HepG2 (cell line): ENCODE data around the gene SCAI. TPM values are rescaled to one million over a fixed set of nuclear protein-coding genes. Genes with fewer than 3 reads are reported as not detected.

ENCODE experiments used
- AHDC1 ChIP-seq: sonication (generic); formaldehyde crosslinking; IDR thresholded peaks from 2 replicates; pipeline ENCODE4 v1.5.1; 2020; ENCODE audit warnings: mild to moderate bottlenecking, missing genetic modification reagents, borderline replicate concordance
- DRAP1 ChIP-seq: IDR thresholded peaks from 2 replicates; pipeline ENCODE4 v1.6.1; 2016; ENCODE audit warnings: missing genetic modification reagents, missing compliant biosample characterization
- FOXJ3 ChIP-seq: sonication (generic); formaldehyde crosslinking; IDR thresholded peaks from 2 replicates; pipeline ENCODE4 v1.4.0; 2020; ENCODE audit warnings: missing genetic modification reagents, mild to moderate bottlenecking, borderline replicate concordance
- GRHL1 ChIP-seq: sonication (generic); formaldehyde crosslinking; conservative IDR thresholded peaks from 2 replicates; pipeline ENCODE4 v1.8.0; 2022; ENCODE audit warnings: missing genetic modification reagents
- REL ChIP-seq: sonication (generic); formaldehyde crosslinking; conservative IDR thresholded peaks from 2 replicates; pipeline ENCODE4 v1.8.0; 2022; ENCODE audit warnings: mild to moderate bottlenecking, missing genetic modification reagents, moderate library complexity
- THRA ChIP-seq: sonication (generic); formaldehyde crosslinking; IDR thresholded peaks from 2 replicates; pipeline ENCODE4 v1.4.0; 2020; ENCODE audit warnings: missing genetic modification reagents, borderline replicate concordance
- THYN1 ChIP-seq: sonication (generic); formaldehyde crosslinking; IDR thresholded peaks from 2 replicates; pipeline ENCODE4 v1.8.1; 2023; ENCODE audit warnings: low read depth, mild to moderate bottlenecking, moderate library complexity, missing genetic modification reagents, borderline replicate concordance
- ZBTB4 ChIP-seq: sonication (generic); formaldehyde crosslinking; IDR thresholded peaks from 2 replicates; pipeline ENCODE4 v1.4.0; 2020; ENCODE audit warnings: missing genetic modification reagents, mild to moderate bottlenecking, borderline replicate concordance
- ZNF101 ChIP-seq: sonication (generic); formaldehyde crosslinking; IDR thresholded peaks from 2 replicates; pipeline ENCODE4 v1.4.0; 2020; ENCODE audit warnings: mild to moderate bottlenecking, low read depth, missing genetic modification reagents, borderline replicate concordance
- ZNF441 ChIP-seq: sonication (generic); formaldehyde crosslinking; IDR thresholded peaks from 2 replicates; pipeline ENCODE4 v1.7.0; 2021; ENCODE audit warnings: missing genetic modification reagents, borderline replicate concordance
- ZNF446 ChIP-seq: sonication (generic); formaldehyde crosslinking; IDR thresholded peaks from 2 replicates; pipeline ENCODE4 v1.5.0; 2020; ENCODE audit warnings: mild to moderate bottlenecking, missing genetic modification reagents
- ZNF691 ChIP-seq: sonication (generic); formaldehyde crosslinking; IDR thresholded peaks from 2 replicates; pipeline ENCODE4 v1.4.0; 2020; ENCODE audit warnings: missing genetic modification reagents, low read depth, mild to moderate bottlenecking, borderline replicate concordance
- ZSCAN9 ChIP-seq: IDR thresholded peaks from 2 replicates; pipeline ENCODE4 v1.6.1; 2016; ENCODE audit warnings: borderline replicate concordance
- polyA plus RNA-seq, 8 experiments: library from polyadenylated mRNA; depleted of rRNA in 3 of 8; stranded (reverse) in 7 of 8; unstranded in 1 of 8; fragments of >200 nt; fragmentation: Illumina TruSeq in 4 of 8; extraction: Trizol in 4 of 8; gene quantifications; 2 replicates each; pipeline versions ENCODE4 v1.2.1 to v1.2.3, GENCODE V29; 2011 to 2016; ENCODE audit warnings: low read depth in 4 of 8, missing spikeins in 1 of 8, mixed read lengths in 1 of 8; ENCODE audit not compliant: insufficient read depth in 1 of 8
- total RNA-seq, 5 experiments: library from RNA; depleted of rRNA; stranded (reverse); fragments of >200 nt; fragmentation: Illumina TruSeq; extraction: Trizol; gene quantifications; 2 replicates each; pipeline ENCODE4 v1.2.3, GENCODE V29; 2016; ENCODE audit warnings: low read depth in 1 of 5

SCAI gene
- total and polyA plus RNA-seq, 2 of the 13 experiments (the other 11 are each of a cell fraction or from before 2014, with no cell fraction given): 4.4 to 8.4 TPM

GRCh38 chr9:124941679-124942561 is 201.4 kb downstream of the SCAI start (continued):
- TF ChIP-seq THRA (CRISPR knock-in tag): peak; percentile 46; the same call in 1 of the 2 replicates
- TF ChIP-seq REL (CRISPR knock-in tag): no peak
- no peak for TF ChIP-seq DRAP1 (CRISPR knock-in tag)
- no peak for TF ChIP-seq ZBTB4 (CRISPR knock-in tag)
- no peak for TF ChIP-seq ZNF101 (CRISPR knock-in tag)
- TF ChIP-seq ZSCAN9 (CRISPR knock-in tag): no peak
- TF ChIP-seq ZNF691: no peak
- no peak for TF ChIP-seq AHDC1
- no peak for TF ChIP-seq THYN1 (CRISPR knock-in tag)
- TF ChIP-seq FOXJ3 (CRISPR knock-in tag): no peak
- TF ChIP-seq ZNF446 (CRISPR knock-in tag): no peak
- TF ChIP-seq ZNF441 (CRISPR knock-in tag): no peak
- TF ChIP-seq GRHL1 (CRISPR knock-in tag): no peak
